IPS-18a (cell line): ENCODE data around the gene NTRK3.

Experiments
- H3K27ac ChIP-seq: one replicate; pipeline ENCODE4 v1.5.1; 2013; ENCODE audit warnings: low read length
- H3K27me3 ChIP-seq: one replicate; pipeline ENCODE4 v1.6.1; 2013; ENCODE audit warnings: mild to moderate bottlenecking, low read length; ENCODE audit not compliant: control insufficient read depth, insufficient read depth
- H3K36me3 ChIP-seq: one replicate; pipeline ENCODE4 v1.6.1; 2013; ENCODE audit warnings: low read depth, low read length; ENCODE audit not compliant: control insufficient read depth
- H3K4me1 ChIP-seq: one replicate; pipeline ENCODE4 v1.6.1; 2013; ENCODE audit warnings: low read depth, low read length; ENCODE audit not compliant: control insufficient read depth
- H3K4me3 ChIP-seq: one replicate; pipeline ENCODE4 v1.5.1; 2013; ENCODE audit warnings: low read length
- H3K9ac ChIP-seq: one replicate; pipeline ENCODE4 v1.6.1; 2013; ENCODE audit warnings: mild to moderate bottlenecking, low read length, moderate library complexity
- H3K9me3 ChIP-seq: one replicate; pipeline ENCODE4 v1.6.1; 2013; ENCODE audit warnings: low read depth, low read length; ENCODE audit not compliant: control insufficient read depth

Gene NTRK3

GRCh38 chr15:88194162-88194561, 62.4 kb downstream of the NTRK3 start:
- no peaks in the 10 kb centered on the region for H3K36me3 ChIP-seq
- no peaks in the 10 kb centered on the region for H3K9me3 ChIP-seq
- H3K9ac ChIP-seq = no peak overlapping the region
- H3K27ac ChIP-seq = no peak overlapping the region
- no peaks in the 10 kb centered on the region for H3K4me1 ChIP-seq
- no peaks in the 10 kb centered on the region for H3K27me3 ChIP-seq
- no peak overlapping the region for H3K4me3 ChIP-seq

DNA sequence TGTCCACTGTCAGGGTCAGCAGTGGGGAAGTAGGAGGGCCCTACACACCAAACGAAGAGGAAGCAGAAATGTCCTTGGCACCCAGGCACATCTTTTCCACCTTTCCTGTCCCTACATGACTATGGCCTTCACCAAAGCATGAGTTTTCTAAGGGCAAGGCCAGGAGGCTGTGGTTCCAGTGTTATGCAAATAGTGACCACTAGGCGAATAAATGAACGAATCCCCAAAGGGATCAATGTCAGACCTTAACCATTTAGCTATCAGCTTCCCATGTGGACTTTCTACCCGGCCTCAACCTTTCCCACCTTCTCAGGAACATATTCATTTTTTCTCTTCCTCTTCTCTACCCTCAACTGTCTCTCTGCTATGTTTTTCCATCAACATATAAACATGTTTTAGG, 63.1 kb downstream of the NTRK3 start:
- Histone ChIP-seq H3K27me3 (no peaks in the 10 kb centered on the region), H3K9ac (no peak overlapping the region), H3K9me3 (no peaks in the 10 kb centered on the region), H3K4me1 (no peaks in the 10 kb centered on the region), H3K4me3 (no peak overlapping the region), H3K27ac (no peak overlapping the region), H3K36me3 (no peaks in the 10 kb centered on the region)

DNA sequence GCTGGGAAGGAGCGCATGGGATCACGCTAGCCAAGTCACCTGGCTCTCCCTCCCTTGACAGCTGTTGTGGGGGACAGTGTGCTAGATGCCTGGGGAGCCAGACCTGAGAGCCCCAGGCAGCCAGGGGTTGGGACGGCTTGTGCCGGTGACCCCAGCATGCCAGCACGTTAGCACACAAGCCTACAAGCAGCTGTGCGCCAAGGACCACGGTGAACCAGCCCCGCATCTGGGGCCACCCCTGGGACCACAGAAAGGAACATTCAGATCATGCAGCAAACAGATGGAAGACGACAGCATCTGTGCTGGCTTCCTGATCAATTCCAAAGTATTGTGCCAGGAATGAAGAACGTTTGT, 64.8 kb downstream of the NTRK3 start:
- no peaks in the 10 kb centered on the region for H3K27me3 ChIP-seq
- H3K36me3 ChIP-seq = no peaks in the 10 kb centered on the region
- H3K4me3 ChIP-seq = no peak overlapping the region
- H3K27ac ChIP-seq = no peak overlapping the region
- no peaks in the 10 kb centered on the region for H3K9me3 ChIP-seq
- H3K4me1 ChIP-seq = no peaks in the 10 kb centered on the region
- no peak overlapping the region for H3K9ac ChIP-seq

DNA sequence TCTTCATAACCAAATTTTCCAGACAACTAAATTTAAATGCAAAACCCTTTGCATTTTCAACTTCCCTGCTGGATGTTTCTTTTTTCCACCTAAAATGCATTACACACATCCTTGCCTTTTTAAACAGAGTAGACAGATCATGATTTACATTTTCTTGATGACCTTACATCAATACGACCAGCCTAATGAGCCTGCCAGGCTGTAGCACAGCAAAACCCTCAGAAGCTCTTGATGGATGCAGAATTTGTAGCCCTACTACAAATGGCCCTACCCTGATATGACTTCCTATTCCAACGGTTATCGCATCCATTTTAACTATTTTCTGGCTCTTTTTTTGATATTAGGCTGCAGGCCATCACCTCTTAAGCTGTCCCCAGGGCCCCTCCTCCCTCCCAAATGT, 66.3 kb downstream of the NTRK3 start:
- Histone ChIP-seq H3K9ac (no peak overlapping the region), H3K36me3 (no peaks in the 10 kb centered on the region), H3K27me3 (no peaks in the 10 kb centered on the region), H3K4me1 (no peaks in the 10 kb centered on the region), H3K4me3 (no peak overlapping the region), H3K9me3 (no peaks in the 10 kb centered on the region), H3K27ac (no peak overlapping the region)

GRCh38 chr15:88188300-88188699, 68.2 kb downstream of the NTRK3 start:
- H3K9me3 ChIP-seq = no peaks in the 10 kb centered on the region
- no peak overlapping the region for H3K27ac ChIP-seq
- no peaks in the 10 kb centered on the region for H3K4me1 ChIP-seq
- no peaks in the 10 kb centered on the region for H3K36me3 ChIP-seq
- H3K27me3 ChIP-seq = no peaks in the 10 kb centered on the region
- H3K9ac ChIP-seq = no peak overlapping the region
- H3K4me3 ChIP-seq = no peak overlapping the region

DNA sequence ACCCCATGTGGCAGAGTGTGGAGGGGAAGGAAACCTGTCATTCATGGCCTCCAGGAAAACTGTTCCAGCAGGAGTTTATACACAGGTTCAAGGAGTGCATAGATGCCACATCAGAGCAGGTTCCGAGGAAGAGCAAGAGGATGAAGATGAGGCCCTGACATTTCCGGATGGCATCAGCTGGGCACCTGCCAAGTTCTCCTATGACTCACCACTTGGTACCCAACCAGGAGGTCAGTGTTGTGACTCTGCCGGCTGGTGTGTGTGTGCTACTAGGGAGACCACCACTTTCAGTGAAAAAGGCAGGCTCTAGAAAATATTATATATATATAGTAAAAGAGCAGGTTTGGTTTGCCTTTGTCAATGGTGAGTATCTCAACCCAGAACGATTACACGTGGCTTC, 69.3 kb downstream of the NTRK3 start:
- Histone ChIP-seq H3K4me1 (no peaks in the 10 kb centered on the region), H3K4me3 (no peak overlapping the region), H3K27me3 (no peaks in the 10 kb centered on the region), H3K9ac (no peak overlapping the region), H3K9me3 (no peaks in the 10 kb centered on the region), H3K36me3 (no peaks in the 10 kb centered on the region), H3K27ac (no peak overlapping the region)

GRCh38 chr15:88185584-88185983, 71.0 kb downstream of the NTRK3 start:
- Histone ChIP-seq H3K9me3 (no peaks in the 10 kb centered on the region), H3K27me3 (no peaks in the 10 kb centered on the region), H3K9ac (no peak overlapping the region), H3K27ac (no peak overlapping the region), H3K36me3 (no peaks in the 10 kb centered on the region), H3K4me3 (no peak overlapping the region), H3K4me1 (no peaks in the 10 kb centered on the region)

DNA sequence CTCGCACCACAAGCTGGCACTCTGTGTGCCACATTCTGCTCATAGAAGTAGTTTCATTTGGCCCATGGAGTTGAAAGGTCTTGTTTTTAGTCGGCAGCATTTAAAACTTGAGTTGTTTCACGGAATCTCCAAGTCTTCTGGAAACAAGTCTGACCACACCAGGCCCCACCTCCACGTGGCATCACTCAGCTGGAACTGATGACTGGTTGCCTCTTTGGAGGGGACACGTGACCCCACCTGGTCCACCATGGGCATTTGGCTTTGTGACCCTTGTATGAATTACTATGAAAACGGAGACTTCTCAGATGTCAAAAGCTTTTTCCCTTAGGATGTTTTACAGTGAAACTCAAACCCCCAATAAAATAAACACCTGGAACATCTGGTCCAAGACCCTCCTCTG, 74.9 kb downstream of the NTRK3 start:
- Histone ChIP-seq H3K27ac (no peak overlapping the region), H3K9ac (no peak overlapping the region), H3K36me3 (no peaks in the 10 kb centered on the region), H3K4me3 (no peak overlapping the region), H3K9me3 (no peaks in the 10 kb centered on the region), H3K4me1 (no peaks in the 10 kb centered on the region), H3K27me3 (no peaks in the 10 kb centered on the region)

GRCh38 chr15:88179562-88179961, 77.0 kb downstream of the NTRK3 start:
- Histone ChIP-seq H3K9ac (no peak overlapping the region), H3K36me3 (no peaks in the 10 kb centered on the region), H3K27me3 (no peaks in the 10 kb centered on the region), H3K4me1 (no peaks in the 10 kb centered on the region), H3K27ac (no peak overlapping the region), H3K4me3 (no peak overlapping the region), H3K9me3 (no peaks in the 10 kb centered on the region)

- Histone ChIP-seq H3K36me3 (no peaks in the 10 kb centered on the region), H3K4me1 (no peaks in the 10 kb centered on the region), H3K9me3 (no peaks in the 10 kb centered on the region), H3K4me3 (no peak overlapping the region), H3K27ac (no peak overlapping the region), H3K27me3 (no peaks in the 10 kb centered on the region), H3K9ac (no peak overlapping the region)
Observed at GRCh38 chr15:88178631-88179030, 77.9 kb downstream of the NTRK3 start.

DNA sequence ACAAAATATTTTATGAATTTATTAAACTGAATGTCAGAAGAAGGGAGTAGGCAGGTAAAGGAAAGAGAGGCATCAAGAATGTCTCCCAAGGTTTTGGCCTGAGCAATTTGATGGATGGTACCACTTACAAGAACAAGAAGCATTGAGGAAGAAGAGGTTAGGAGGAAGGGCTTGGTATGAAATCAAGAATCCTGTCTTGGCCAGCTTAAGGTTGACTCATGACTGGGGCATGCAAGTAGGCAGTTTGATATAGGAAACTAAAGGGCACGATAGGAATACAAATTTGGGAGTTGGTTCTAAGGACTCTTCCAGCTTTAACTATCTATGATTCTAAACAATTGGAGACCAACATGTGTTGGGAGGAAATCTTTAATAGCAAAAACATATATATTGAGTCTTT, 79.1 kb downstream of the NTRK3 start:
- no peak overlapping the region for H3K4me3 ChIP-seq
- H3K9ac ChIP-seq = no peak overlapping the region
- H3K9me3 ChIP-seq = no peaks in the 10 kb centered on the region
- H3K27me3 ChIP-seq = no peaks in the 10 kb centered on the region
- no peaks in the 10 kb centered on the region for H3K36me3 ChIP-seq
- H3K27ac ChIP-seq = no peak overlapping the region
- no peaks in the 10 kb centered on the region for H3K4me1 ChIP-seq

- Histone ChIP-seq H3K4me3 (no peak overlapping the region), H3K9me3 (no peaks in the 10 kb centered on the region), H3K27me3 (no peaks in the 10 kb centered on the region), H3K9ac (no peak overlapping the region), H3K4me1 (no peaks in the 10 kb centered on the region), H3K36me3 (no peaks in the 10 kb centered on the region), H3K27ac (no peak overlapping the region)
Observed at GRCh38 chr15:88174571-88174970, 82.0 kb downstream of the NTRK3 start.
